Hepatocyte (in vitro differentiated cells): Measurements from ENCODE around the gene EMX1. TPM values are rescaled to one million over a fixed set of nuclear protein-coding genes. Genes with fewer than 3 reads are reported as not detected.

Experiments used
- DNase-seq: peaks from one replicate; pipeline ENCODE4 v3.0.0-alpha.2; 2016; ENCODE audit warnings: low spot score
- H2AFZ ChIP-seq: fragments of 200-600 bp; sonication (generic); 2 replicates; pipeline ENCODE4 v1.6.0; 2016; ENCODE audit warnings: antibody characterized with exemption, mild to moderate bottlenecking
- H3K27ac ChIP-seq: fragments of 200-600 bp; sonication (generic); 2 replicates; pipeline ENCODE4 v1.5.1; 2016; ENCODE audit warnings: mild to moderate bottlenecking
- H3K27me3 ChIP-seq: fragments of 200-600 bp; sonication (generic); 2 replicates; pipeline ENCODE4 v1.6.1; 2016
- H3K36me3 ChIP-seq: fragments of 200-600 bp; sonication (generic); replicated peaks from 2 replicates; pipeline ENCODE4 v1.5.1; 2016; ENCODE audit warnings: low read depth; ENCODE audit not compliant: insufficient read depth
- H3K4me1 ChIP-seq: fragments of 200-600 bp; sonication (generic); 2 replicates; pipeline ENCODE4 v1.5.1; 2016; ENCODE audit warnings: mild to moderate bottlenecking, moderate library complexity; ENCODE audit not compliant: insufficient read depth
- H3K4me2 ChIP-seq: fragments of 200-600 bp; sonication (generic); 2 replicates; pipeline ENCODE4 v1.6.0; 2016
- H3K4me3 ChIP-seq: fragments of 200-600 bp; sonication (generic); 2 replicates; pipeline ENCODE4 v1.5.1; 2016; ENCODE audit warnings: mild to moderate bottlenecking
- H3K79me2 ChIP-seq: fragments of 200-600 bp; sonication (generic); 2 replicates; pipeline ENCODE4 v1.6.0; 2017; ENCODE audit warnings: mild to moderate bottlenecking
- H3K9me2 ChIP-seq: fragments of 200-600 bp; sonication (generic); replicated peaks from 2 replicates; pipeline ENCODE4 v1.6.0; 2017; ENCODE audit warnings: mild to moderate bottlenecking; ENCODE audit not compliant: insufficient read depth
- H3K9me3 ChIP-seq: fragments of 200-600 bp; sonication (generic); 2 replicates; pipeline ENCODE4 v1.5.1; 2016; ENCODE audit warnings: low read depth, mild to moderate bottlenecking
- H4K20me1 ChIP-seq: fragments of 200-600 bp; sonication (generic); 2 replicates; pipeline ENCODE4 v1.6.0; 2016; ENCODE audit warnings: mild to moderate bottlenecking; ENCODE audit not compliant: insufficient read depth, poor library complexity, severe bottlenecking
- CTCF ChIP-seq: fragments of 200-600 bp; sonication (generic); IDR thresholded peaks from 2 replicates; pipeline ENCODE4 v1.5.1; 2016; ENCODE audit warnings: antibody characterized with exemption, mild to moderate bottlenecking; ENCODE audit not compliant: poor library complexity
- EZH2 ChIP-seq: fragments of 200-600 bp; sonication (generic); IDR thresholded peaks from 2 replicates; pipeline ENCODE4 v1.6.1; 2016; ENCODE audit warnings: antibody characterized with exemption, mild to moderate bottlenecking, borderline replicate concordance
- EZH2phosphoT487 ChIP-seq: fragments of 200-600 bp; sonication (generic); IDR thresholded peaks from one replicate; pipeline ENCODE4 v1.6.1; 2018; ENCODE audit warnings: antibody characterized with exemption, mild to moderate bottlenecking, low read depth, moderate library complexity; ENCODE audit not compliant: unreplicated experiment, severe bottlenecking
- WGBS: methylation state at CpG from one replicate; pipeline ENCODE4 v1.1.6; 2016; ENCODE audit warnings: low lambda C conversion rate; ENCODE audit errors: missing lambda C conversion rate; 5-methylcytosine and 5-hydroxymethylcytosine counted together
- polyA plus RNA-seq: library from polyadenylated mRNA; unstranded; fragments of >200 nt; fragmentation: Nextera tagmentation; extraction: Ambion mirVana; gene quantifications from 2 replicates; pipeline ENCODE4 v1.2.1, GENCODE V29; 2016
- total RNA-seq: library from RNA; depleted of rRNA; stranded (reverse); fragments of >200 nt; gene quantifications from 2 replicates; pipeline ENCODE4 v1.2.3, GENCODE V29; 2014

EMX1 gene
- total and polyA plus RNA-seq, 2 experiments from 2014 or later = 0.34 to 1.2 TPM

GRCh38 chr2:72949045-72949444 is 31.7 kb downstream of the EMX1 start:
- TF ChIP-seq EZH2 (no peak), CTCF (no peak), EZH2phosphoT487 (no peak)
- H3K4me3 ChIP-seq = no peak overlapping the region
- no peaks in the 10 kb centered on the region for H4K20me1 ChIP-seq
- no peak overlapping the region for H2AFZ ChIP-seq
- H3K36me3 ChIP-seq = no peaks in the 10 kb centered on the region
- H3K27me3 ChIP-seq = no peaks in the 10 kb centered on the region
- H3K4me2 ChIP-seq = no peak overlapping the region
- H3K4me1 ChIP-seq = no peaks in the 10 kb centered on the region
- no peaks in the 10 kb centered on the region for H3K9me3 ChIP-seq
- no peak for DNase-seq
- H3K79me2 ChIP-seq = no peaks in the 10 kb centered on the region
- H3K27ac ChIP-seq = no peak overlapping the region
- H3K9me2 ChIP-seq = no peaks in the 10 kb centered on the region
- 93% methylated on average over 2 of the region's 2 CpGs for WGBS

GRCh38 chr2:72949642-72950041 is 32.3 kb downstream of the EMX1 start:
- Histone ChIP-seq H3K4me2 (no peak overlapping the region), H3K4me1 (no peaks in the 10 kb centered on the region), H2AFZ (no peak overlapping the region), H3K27me3 (no peaks in the 10 kb centered on the region), H3K27ac (no peak overlapping the region), H3K9me3 (no peaks in the 10 kb centered on the region), H3K9me2 (no peaks in the 10 kb centered on the region), H4K20me1 (no peaks in the 10 kb centered on the region), H3K4me3 (no peak overlapping the region), H3K79me2 (no peaks in the 10 kb centered on the region), H3K36me3 (no peaks in the 10 kb centered on the region)
- 64% methylated on average over 4 of the region's 4 CpGs for WGBS
- DNase-seq = no peak
- TF ChIP-seq EZH2phosphoT487 (no peak), EZH2 (no peak), CTCF (no peak)

- Histone ChIP-seq H3K27ac (no peak overlapping the region), H3K4me2 (no peak overlapping the region), H3K9me3 (no peaks in the 10 kb centered on the region), H4K20me1 (no peaks in the 10 kb centered on the region), H3K4me3 (no peak overlapping the region), H3K36me3 (no peaks in the 10 kb centered on the region), H3K4me1 (no peaks in the 10 kb centered on the region), H3K9me2 (no peaks in the 10 kb centered on the region), H2AFZ (no peak overlapping the region), H3K79me2 (no peaks in the 10 kb centered on the region), H3K27me3 (no peaks in the 10 kb centered on the region)
- DNase-seq = no peak
- TF ChIP-seq CTCF (no peak), EZH2phosphoT487 (no peak), EZH2 (no peak)
- 78% methylated on average over 11 of the region's 13 CpGs for WGBS
Observed at GRCh38 chr2:72950558-72951255, 33.4 kb downstream of the EMX1 start.
